PFSK-1 (cell line): ENCODE results near the gene NOL3.

Source experiments
- REST ChIP-seq, 2 experiments: IDR thresholded peaks; 2 replicates each; pipeline versions ENCODE4 v1.6.1 to v1.8.0; 2011 to 2012; ENCODE audit warnings: low read depth in 2 of 2, low read length in 2 of 2, control low read depth in 1 of 2, inconsistent platforms in 1 of 2, mild to moderate bottlenecking in 1 of 2, moderate library complexity in 1 of 2; ENCODE audit not compliant: insufficient read depth in 1 of 2
- SIN3A ChIP-seq: IDR thresholded peaks from 2 replicates; pipeline ENCODE4 v1.6.1; 2012; ENCODE audit warnings: mild to moderate bottlenecking, low read length, moderate library complexity, borderline replicate concordance; ENCODE audit not compliant: insufficient read depth

GRCh38 chr16:67183627-67184452 is 13.5 kb downstream of the NOL3 start, which contains the start of gene MATCAP1:
- peak in 1 of 2 experiments; percentile 53; a peak in 2 of 4 replicates for TF ChIP-seq REST (IDR thresholded peaks at IDR 0.05; ENCODE audit: insufficient read depth in 1 of 2, low read depth in 2 of 2, low read length in 2 of 2)
- peak; percentile 4; the same call in 1 of the 2 replicates for TF ChIP-seq SIN3A
